Adrenal gland (tissue), 12 donors: ENCODE measurements around the gene METTL4. TPM values are rescaled to one million over a fixed set of nuclear protein-coding genes. Genes with fewer than 3 reads are reported as not detected.

Experiments used
- DNase-seq, 7 donors: peaks; one replicate each; pipeline ENCODE4 v3.0.0-alpha.2; 2019 to 2020
- H3K27ac ChIP-seq, 5 donors: fragments of 200-600 bp; sonication (generic) in 4 of 5; 1 replicate in 3 of 5; 2 replicates in 2 of 5; pipeline versions ENCODE4 v1.5.1 to v1.8.0; 2016 to 2020; ENCODE audit warnings: mild to moderate bottlenecking in 1 of 5
- H3K27me3 ChIP-seq: fragments of 200-600 bp; 2 replicates; pipeline ENCODE4 v1.8.0; 2021
- H3K36me3 ChIP-seq, 2 donors: fragments of 200-600 bp; replicated peaks in 1 of 2; 1 replicate in 1 of 2; 2 replicates in 1 of 2; pipeline versions ENCODE4 v1.5.1 to v1.8.0; 2018 to 2022
- H3K4me1 ChIP-seq, 2 donors: fragments of 200-600 bp; replicated peaks in 1 of 2; 1 replicate in 1 of 2; 2 replicates in 1 of 2; pipeline versions ENCODE4 v1.5.1 to v1.8.0; 2018 to 2021
- H3K4me3 ChIP-seq, 4 donors: fragments of 200-600 bp; sonication (generic) in 3 of 4; one replicate each; pipeline ENCODE4 v1.5.1; 2016 to 2018
- H3K9me3 ChIP-seq, 3 donors: fragments of 200-600 bp; sonication (generic) in 1 of 3; replicated peaks in 1 of 3; 1 replicate in 2 of 3; 2 replicates in 1 of 3; pipeline versions ENCODE4 v1.5.1 to v1.8.0; 2016 to 2021
- CTCF ChIP-seq, 6 experiments: fragments of 450-650 bp in 4 of 6; fragments of 200-600 bp in 2 of 6; sonication (generic) in 1 of 6; IDR thresholded peaks; 1 replicate in 5 of 6; 2 replicates in 1 of 6; pipeline versions ENCODE4 v1.5.1 to v1.8.0; 2016 to 2021; ENCODE audit warnings: antibody characterized with exemption in 6 of 6, mild to moderate bottlenecking in 2 of 6, moderate library complexity in 1 of 6
- POLR2A ChIP-seq, 2 donors: fragments of 450-650 bp; IDR thresholded peaks; one replicate each; pipeline ENCODE4 v1.6.1; 2017; ENCODE audit warnings: antibody characterized with exemption in 2 of 2, mild to moderate bottlenecking in 2 of 2, moderate library complexity in 1 of 2
- WGBS, 4 donors: extraction: QIAGEN DNeasy Blood & Tissue Kit in 2 of 4; methylation state at CpG; one replicate each; pipeline versions ENCODE4 v1.1.5 to v1.1.7; 2013 to 2017; 5-methylcytosine and 5-hydroxymethylcytosine counted together
- intact Hi-C, 2 donors: fragments of 100-400 bp; cut with DNase I; formaldehyde crosslinking; loops; one replicate each; pipeline versions ENCODE4 v1.14.1 to v1.15.0; 2022 to 2023
- polyA plus RNA-seq, 3 donors: library from polyadenylated mRNA; stranded (reverse); fragments of 200-250 nt in 2 of 3; fragments of 350-450 nt in 1 of 3; fragmentation: Illumina TruSeq in 1 of 3; extraction: RNeasy Lipid Tissue Mini Kit (QIAGEN cat#74804) in 1 of 3; gene quantifications; one replicate each; pipeline ENCODE4 v1.2.3, GENCODE V29; 2013 to 2014
- total RNA-seq, 9 donors: library from RNA; depleted of rRNA in 4 of 9; stranded (reverse); fragments of >200 nt in 4 of 9; fragments of 120-200 nt in 1 of 9; fragmentation: NEBNext Ultra II Directional in 1 of 9; extraction: Animal tissue kit (Norgen Biotek cat#: 25700) in 1 of 9; gene quantifications; one replicate each; pipeline versions ENCODE4 v1.1.0 to v1.2.4, GENCODE V29; 2013 to 2023
- donor health status: healthy with polysubstance abuse.
- donor health status: Bipolar disorder and iron deficiency.
- donor health status: DM: yes; HTN: yes; CAD: no.
- donor health status: DM: no; HTN: no; CAD: no.
- donor health status: DM: no; HTN: no; CAD: no.
- donor health status: DM: yes; HTN: yes; CAD: no.

The METTL4 gene
- total and polyA plus RNA-seq, 12 donors, result 1.3 to 8.7 (median 5.7) TPM

GRCh38 chr18:2588666-2589344, 17.5 kb upstream of the METTL4 start:
- intact Hi-C loops, result no loop called here
- Histone ChIP-seq H3K36me3 (no peaks in the 10 kb centered on the region), H3K9me3 (no peaks in the 10 kb centered on the region), H3K4me1 (no peaks in the 10 kb centered on the region), H3K27ac (no peak overlapping the region), H3K4me3 (no peak overlapping the region), H3K27me3 (no peaks in the 10 kb centered on the region)
- 86 to 95% (median 89%) methylated on average over 5 of the region's 5 CpGs for WGBS, 4 donors
- TF ChIP-seq CTCF (IDR thresholded peaks at IDR 0.05) (no peak), POLR2A (IDR thresholded peaks at IDR 0.05) (no peak)
- DNase-seq, result no peak

GRCh38 chr18:2587788-2588187, 16.5 kb upstream of the METTL4 start:
- 93 to 95% (median 94%) methylated on average over 3 of the region's 3 CpGs for WGBS, 4 donors

GRCh38 chr18:2573408-2573807, 2.1 kb upstream of the METTL4 start:
- TF ChIP-seq POLR2A (IDR thresholded peaks at IDR 0.05), result no peak
- TF ChIP-seq CTCF (IDR thresholded peaks at IDR 0.05), result no peak
- intact Hi-C loops, result loop anchor here in 1 of 2 donors (10.0 kb wide), 1 partner anchor 81 kb away; the partner anchor contains the start of gene SMCHD1

More at GRCh38 chr18:2587788-2588187, 16.5 kb upstream of the METTL4 start:
- no peaks in the 10 kb centered on the region for H3K4me1 ChIP-seq
- no peak overlapping the region for H3K4me3 ChIP-seq
- H3K27ac ChIP-seq, result no peak overlapping the region
- TF ChIP-seq CTCF (IDR thresholded peaks at IDR 0.05) (no peak), POLR2A (IDR thresholded peaks at IDR 0.05) (no peak)
- no peaks in the 10 kb centered on the region for H3K27me3 ChIP-seq
- no peaks in the 10 kb centered on the region for H3K9me3 ChIP-seq
- intact Hi-C loops, result no loop called here
- no peaks in the 10 kb centered on the region for H3K36me3 ChIP-seq
- no peak for DNase-seq

GRCh38 chr18:2572892-2573291, 1.6 kb upstream of the METTL4 start:
- Histone ChIP-seq H3K4me1 (peaks cover 11% of the 10 kb centered on the region in 2 donors), H3K27me3 (no peaks in the 10 kb centered on the region), H3K36me3 (no peaks in the 10 kb centered on the region), H3K9me3 (no peaks in the 10 kb centered on the region), H3K4me3 (no peak overlapping the region), H3K27ac (no peak overlapping the region)
- TF ChIP-seq CTCF (IDR thresholded peaks at IDR 0.05), result no peak
- no peak for TF ChIP-seq POLR2A (IDR thresholded peaks at IDR 0.05)
- intact Hi-C loops, result loop anchor here in 1 of 2 donors (10.0 kb wide), 1 partner anchor 82 kb away; the partner anchor contains the start of gene SMCHD1
- 34 to 53% (median 42%) methylated on average over 5 of the region's 5 CpGs for WGBS, 4 donors
- DNase-seq, result no peak

More at GRCh38 chr18:2573408-2573807, 2.1 kb upstream of the METTL4 start:
- Histone ChIP-seq H3K4me3 (no peak overlapping the region), H3K27me3 (no peaks in the 10 kb centered on the region), H3K9me3 (no peaks in the 10 kb centered on the region), H3K4me1 (peaks cover 11% of the 10 kb centered on the region in 2 donors), H3K36me3 (no peaks in the 10 kb centered on the region), H3K27ac (no peak overlapping the region)
- DNase-seq, result no peak
- 33 to 44% (median 41%) methylated on average over 2 of the region's 2 CpGs for WGBS, 4 donors
